H9 (cell line): ENCODE data around the gene ZNF296. TPM values are rescaled to one million over a fixed set of nuclear protein-coding genes. Genes with fewer than 3 reads are reported as not detected.

Experiments used
- DNase-seq: peaks from one replicate; pipeline ENCODE4 v3.0.0-alpha.2; 2017
- H2AFZ ChIP-seq: one replicate; pipeline ENCODE4 v1.6.1; 2013; ENCODE audit warnings: mild to moderate bottlenecking, low read length, control low read depth, moderate library complexity
- H2AK5ac ChIP-seq: 2 replicates; pipeline ENCODE4 v1.6.1; 2013; ENCODE audit warnings: low read length, control low read depth, mixed read lengths; ENCODE audit not compliant: insufficient read length
- H2BK120ac ChIP-seq: one replicate; pipeline ENCODE4 v1.6.1; 2013; ENCODE audit warnings: low read depth, mild to moderate bottlenecking, low read length, control low read depth, inconsistent platforms; ENCODE audit not compliant: poor library complexity, severe bottlenecking
- H2BK12ac ChIP-seq: 2 replicates; pipeline ENCODE4 v1.6.1; 2013; ENCODE audit warnings: low read length, control low read depth, mixed read lengths, low read depth; ENCODE audit not compliant: insufficient read length
- H2BK15ac ChIP-seq: 2 replicates; pipeline ENCODE4 v1.6.1; 2013; ENCODE audit warnings: low read depth, low read length, control low read depth
- H2BK20ac ChIP-seq: one replicate; pipeline ENCODE4 v1.6.1; 2013; ENCODE audit warnings: low read depth, mild to moderate bottlenecking, low read length, control low read depth, inconsistent platforms; ENCODE audit not compliant: poor library complexity, severe bottlenecking
- H2BK5ac ChIP-seq: 2 replicates; pipeline ENCODE4 v1.6.1; 2013; ENCODE audit warnings: low read length, control low read depth, mixed read lengths; ENCODE audit not compliant: insufficient read length
- H3K14ac ChIP-seq: 2 replicates; pipeline ENCODE4 v1.6.1; 2013; ENCODE audit warnings: low read length, control low read depth; ENCODE audit not compliant: insufficient read depth
- H3K18ac ChIP-seq: 2 replicates; pipeline ENCODE4 v1.6.1; 2013; ENCODE audit warnings: low read depth, mild to moderate bottlenecking, mixed read lengths, low read length, control low read depth; ENCODE audit not compliant: insufficient read length
- H3K23ac ChIP-seq: 2 replicates; pipeline ENCODE4 v1.6.1; 2013; ENCODE audit warnings: low read length, control low read depth, mixed read lengths, low read depth; ENCODE audit not compliant: insufficient read length
- H3K23me2 ChIP-seq: 2 replicates; pipeline ENCODE4 v1.6.1; 2013; ENCODE audit warnings: low read depth, mild to moderate bottlenecking, mixed read lengths, low read length, control low read depth; ENCODE audit not compliant: insufficient read length, poor library complexity, severe bottlenecking
- H3K27ac ChIP-seq: 2 replicates; pipeline ENCODE4 v1.5.1; 2013; ENCODE audit warnings: low read length, control low read depth, mixed read lengths, low read depth; ENCODE audit not compliant: insufficient read length
- H3K27me3 ChIP-seq: 2 replicates; pipeline ENCODE4 v1.6.1; 2013; ENCODE audit warnings: low read length, control low read depth, inconsistent platforms; ENCODE audit not compliant: insufficient read depth
- H3K4ac ChIP-seq: 2 replicates; pipeline ENCODE4 v1.6.1; 2013; ENCODE audit warnings: low read depth, mild to moderate bottlenecking, control low read depth, inconsistent platforms, low read length, moderate library complexity
- H3K4me1 ChIP-seq: 2 replicates; pipeline ENCODE4 v1.6.1; 2013; ENCODE audit warnings: low read length, control low read depth, inconsistent platforms; ENCODE audit not compliant: insufficient read depth
- H3K4me2 ChIP-seq: 2 replicates; pipeline ENCODE4 v1.6.1; 2013; ENCODE audit warnings: low read length, control low read depth, mixed read lengths; ENCODE audit not compliant: insufficient read length, insufficient read depth
- H3K56ac ChIP-seq: 2 replicates; pipeline ENCODE4 v1.6.1; 2013; ENCODE audit warnings: low read depth, mild to moderate bottlenecking, mixed read lengths, low read length, control low read depth; ENCODE audit not compliant: insufficient read length
- H3K79me1 ChIP-seq: 2 replicates; pipeline ENCODE4 v1.6.1; 2013; ENCODE audit warnings: low read depth, mild to moderate bottlenecking, moderate library complexity, low read length, control low read depth, inconsistent platforms; ENCODE audit not compliant: insufficient read depth, poor library complexity, severe bottlenecking
- H3K79me2 ChIP-seq: 2 replicates; pipeline ENCODE4 v1.6.1; 2013; ENCODE audit warnings: low read length, control low read depth, inconsistent platforms; ENCODE audit not compliant: insufficient read depth
- H3K9ac ChIP-seq: 2 replicates; pipeline ENCODE4 v1.6.1; 2013; ENCODE audit warnings: low read length, control low read depth, mixed read lengths; ENCODE audit not compliant: insufficient read length; ENCODE audit errors: extremely low read depth
- H3K9me3 ChIP-seq: one replicate; pipeline ENCODE4 v1.6.1; 2013; ENCODE audit warnings: low read depth, low read length, inconsistent platforms; ENCODE audit not compliant: control insufficient read depth
- H3T11ph ChIP-seq: one replicate; pipeline ENCODE4 v1.6.1; 2013; ENCODE audit warnings: mild to moderate bottlenecking, low read length, control low read depth, inconsistent platforms
- H4K20me1 ChIP-seq: one replicate; pipeline ENCODE4 v1.6.1; 2013; ENCODE audit not compliant: control insufficient read depth, insufficient read length, insufficient read depth
- H4K5ac ChIP-seq: 2 replicates; pipeline ENCODE4 v1.6.1; 2013; ENCODE audit warnings: low read depth, mild to moderate bottlenecking, mixed read lengths, low read length, control low read depth; ENCODE audit not compliant: insufficient read length
- H4K8ac ChIP-seq: replicated peaks from 2 replicates; pipeline ENCODE4 v1.6.1; 2013; ENCODE audit warnings: low read length, control low read depth, mixed read lengths, low read depth; ENCODE audit not compliant: insufficient read length
- H4K91ac ChIP-seq: 2 replicates; pipeline ENCODE4 v1.6.1; 2013; ENCODE audit warnings: low read depth, mild to moderate bottlenecking, moderate library complexity, mixed read lengths, low read length, control low read depth; ENCODE audit not compliant: insufficient read length
- H3K27ac Mint-ChIP-seq, 3 experiments: 2 replicates in 2 of 3; 3 replicates in 1 of 3; pipeline ENCODE4 v1.8.0; 2020 to 2021; ENCODE audit warnings: mixed read lengths in 3 of 3, mild to moderate bottlenecking in 1 of 3, moderate library complexity in 1 of 3
- H3K27me3 Mint-ChIP-seq: 2 replicates; pipeline ENCODE4 v1.8.0; 2021; ENCODE audit warnings: low read depth, mild to moderate bottlenecking, moderate library complexity, mixed read lengths
- H3K36me3 Mint-ChIP-seq, 3 experiments: 2 replicates in 2 of 3; 3 replicates in 1 of 3; pipeline ENCODE4 v1.8.0; 2020 to 2021; ENCODE audit warnings: low read depth in 3 of 3, mixed read lengths in 3 of 3; ENCODE audit not compliant: insufficient read depth in 1 of 3
- H3K4me1 Mint-ChIP-seq, 2 experiments: 2 replicates each; pipeline ENCODE4 v1.8.0; 2020; ENCODE audit warnings: mixed read lengths in 2 of 2
- H3K4me3 Mint-ChIP-seq, 2 experiments: 2 replicates in 1 of 2; 3 replicates in 1 of 2; pipeline ENCODE4 v1.8.0; 2020 to 2021; ENCODE audit warnings: mild to moderate bottlenecking in 2 of 2, mixed read lengths in 2 of 2, moderate library complexity in 1 of 2
- H3K9me3 Mint-ChIP-seq, 2 experiments: 2 replicates in 1 of 2; 3 replicates in 1 of 2; pipeline ENCODE4 v1.8.0; 2020; ENCODE audit warnings: mild to moderate bottlenecking in 2 of 2, mixed read lengths in 2 of 2, moderate library complexity in 1 of 2
- WGBS: extraction: QIAGEN DNeasy Blood & Tissue Kit; methylation state at CpG from one replicate; pipeline ENCODE4 v1.1.7; 2013; ENCODE audit warnings: missing lambda C conversion rate, low lambda C conversion rate, mixed read lengths; ENCODE audit not compliant: insufficient read length; ENCODE audit errors: extremely low coverage; 5-methylcytosine and 5-hydroxymethylcytosine counted together
- total RNA-seq: library from RNA; stranded (reverse); gene quantifications from 2 replicates; pipeline ENCODE4 v1.2.1, GENCODE V29; 2021
- TF ChIP-seq, protein P1 (sequence below): fragments of 200-600 bp; sonication (generic); conservative IDR thresholded peaks from 3 replicates; pipeline ENCODE4 v1.8.0; 2021; ENCODE audit warnings: antibody characterized with exemption, mild to moderate bottlenecking

Gene ZNF296
- total RNA-seq, 1 experiment from 2014 or later = 14.8 TPM

DNA sequence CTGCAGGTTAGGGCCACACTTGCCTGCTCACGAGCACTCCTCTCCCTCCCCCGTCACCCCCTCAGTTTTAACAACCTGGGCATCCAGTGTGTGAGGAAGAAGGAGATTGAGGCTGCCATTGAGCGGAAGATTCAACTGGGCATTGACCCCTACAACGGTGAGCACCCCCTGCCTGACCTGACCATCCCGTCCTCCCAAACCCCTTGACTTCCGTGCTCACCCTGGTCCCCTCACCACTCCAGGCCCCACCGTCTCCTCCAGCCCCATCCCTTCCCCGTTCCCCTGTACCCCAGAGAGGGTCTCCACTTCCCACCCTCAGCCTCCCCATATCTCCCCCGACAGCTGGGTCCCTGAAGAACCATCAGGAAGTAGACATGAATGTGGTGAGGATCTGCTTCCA lies 51.0 kb downstream of the ZNF296 start:
- Histone ChIP-seq H3K14ac (no peak overlapping the region), H2BK12ac (no peak overlapping the region), H2BK20ac (no peak overlapping the region), H3K9ac (no peak overlapping the region), H3K23me2 (no peaks in the 10 kb centered on the region), H2AK5ac (no peak overlapping the region), H3K4me2 (no peak overlapping the region), H3K4ac (no peak overlapping the region), H3K79me1 (no peaks in the 10 kb centered on the region), H2AFZ (no peak overlapping the region), H3T11ph (no peak overlapping the region), H3K4me1 (no peaks in the 10 kb centered on the region), H3K23ac (no peak overlapping the region), H3K79me2 (no peaks in the 10 kb centered on the region), H2BK5ac (no peak overlapping the region), H4K91ac (no peak overlapping the region), H3K27me3 (no peaks in the 10 kb centered on the region), H4K8ac (no peak overlapping the region), H4K20me1 (no peaks in the 10 kb centered on the region), H2BK120ac (no peak overlapping the region), H2BK15ac (no peak overlapping the region), H3K9me3 (no peaks in the 10 kb centered on the region), H3K18ac (no peak overlapping the region), H4K5ac (no peak overlapping the region), H3K56ac (no peak overlapping the region), H3K27ac (no peak overlapping the region)
- TF ChIP-seq, protein P1, sequence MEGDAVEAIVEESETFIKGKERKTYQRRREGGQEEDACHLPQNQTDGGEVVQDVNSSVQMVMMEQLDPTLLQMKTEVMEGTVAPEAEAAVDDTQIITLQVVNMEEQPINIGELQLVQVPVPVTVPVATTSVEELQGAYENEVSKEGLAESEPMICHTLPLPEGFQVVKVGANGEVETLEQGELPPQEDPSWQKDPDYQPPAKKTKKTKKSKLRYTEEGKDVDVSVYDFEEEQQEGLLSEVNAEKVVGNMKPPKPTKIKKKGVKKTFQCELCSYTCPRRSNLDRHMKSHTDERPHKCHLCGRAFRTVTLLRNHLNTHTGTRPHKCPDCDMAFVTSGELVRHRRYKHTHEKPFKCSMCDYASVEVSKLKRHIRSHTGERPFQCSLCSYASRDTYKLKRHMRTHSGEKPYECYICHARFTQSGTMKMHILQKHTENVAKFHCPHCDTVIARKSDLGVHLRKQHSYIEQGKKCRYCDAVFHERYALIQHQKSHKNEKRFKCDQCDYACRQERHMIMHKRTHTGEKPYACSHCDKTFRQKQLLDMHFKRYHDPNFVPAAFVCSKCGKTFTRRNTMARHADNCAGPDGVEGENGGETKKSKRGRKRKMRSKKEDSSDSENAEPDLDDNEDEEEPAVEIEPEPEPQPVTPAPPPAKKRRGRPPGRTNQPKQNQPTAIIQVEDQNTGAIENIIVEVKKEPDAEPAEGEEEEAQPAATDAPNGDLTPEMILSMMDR = no peak
- Mint-ChIP-seq H3K27ac (no peak overlapping the region; a peak in 1 of 7 replicates), H3K27me3 (no peaks in the 10 kb centered on the region), H3K36me3 (peaks cover 0 to 13% (median 6%) of the 10 kb centered on the region in 3 experiments; a peak in 5 of 7 replicates), H3K4me1 (0 out of 4 replicates have a peak, but pooled peaks cover 0 to 2% of the 10 kb centered on the region in 2 experiments), H3K4me3 (no peak overlapping the region), H3K9me3 (peaks cover 0 to 3% of the 10 kb centered on the region in 2 experiments; a peak in 1 of 5 replicates)
- WGBS = no CpG with 5 or more reads among the region's 9 CpGs
- no peak for DNase-seq
